GM23338 (cell line): ENCODE results near the gene MYLK3. TPM values are rescaled to one million over a fixed set of nuclear protein-coding genes. Genes with fewer than 3 reads are reported as not detected.

Source experiments
- ATAC-seq: fragments of 200-7000 bp; cut with Tn5 transposase; 3 replicates; pipeline ENCODE4 v1.9.1; 2020
- DNase-seq: peaks from one replicate; pipeline ENCODE4 v3.0.0-alpha.2; 2015; ENCODE audit warnings: low spot score
- H2AFZ ChIP-seq: fragments of 200-600 bp; sonication (generic); 2 replicates; pipeline ENCODE4 v1.8.0; 2016; ENCODE audit warnings: antibody characterized with exemption, mild to moderate bottlenecking, moderate library complexity
- H3F3A ChIP-seq: fragments of 200-600 bp; sonication (generic); replicated peaks from 2 replicates; pipeline ENCODE4 v1.8.0; 2017; ENCODE audit warnings: antibody characterized with exemption, mixed run types, low read depth
- H3K27ac ChIP-seq: fragments of 200-600 bp; sonication (generic); 2 replicates; pipeline ENCODE4 v1.6.1; 2016; ENCODE audit warnings: low read depth
- H3K27me3 ChIP-seq: fragments of 200-600 bp; sonication (generic); 2 replicates; pipeline ENCODE4 v1.8.0; 2016; ENCODE audit warnings: mild to moderate bottlenecking, mixed run types, moderate library complexity; ENCODE audit not compliant: insufficient read depth
- H3K36me3 ChIP-seq: fragments of 200-600 bp; sonication (generic); 2 replicates; pipeline ENCODE4 v1.8.0; 2016; ENCODE audit warnings: mild to moderate bottlenecking; ENCODE audit not compliant: insufficient read depth
- H3K4me1 ChIP-seq: fragments of 200-600 bp; sonication (generic); 2 replicates; pipeline ENCODE4 v1.8.0; 2016; ENCODE audit warnings: mild to moderate bottlenecking, moderate library complexity; ENCODE audit not compliant: insufficient read depth
- H3K4me2 ChIP-seq: fragments of 200-600 bp; sonication (generic); 2 replicates; pipeline ENCODE4 v1.7.1; 2017; ENCODE audit warnings: mixed run types
- H3K4me3 ChIP-seq: fragments of 200-600 bp; sonication (generic); 2 replicates; pipeline ENCODE4 v1.6.1; 2016; ENCODE audit warnings: mixed run types
- H3K79me2 ChIP-seq: fragments of 200-600 bp; sonication (generic); replicated peaks from 2 replicates; pipeline ENCODE4 v1.8.0; 2017; ENCODE audit warnings: mild to moderate bottlenecking; ENCODE audit not compliant: insufficient read depth
- H3K9me2 ChIP-seq: fragments of 200-600 bp; sonication (generic); 2 replicates; pipeline ENCODE4 v1.8.0; 2017; ENCODE audit not compliant: insufficient read depth
- H4K20me1 ChIP-seq: fragments of 200-600 bp; sonication (generic); replicated peaks from 2 replicates; pipeline ENCODE4 v1.8.0; 2017; ENCODE audit warnings: mild to moderate bottlenecking; ENCODE audit not compliant: insufficient read depth
- H3K27ac Mint-ChIP-seq: 2 replicates; pipeline ENCODE4 v1.8.0; 2020; ENCODE audit warnings: inconsistent platforms, mild to moderate bottlenecking, moderate library complexity, mixed read lengths
- H3K27me3 Mint-ChIP-seq: 3 replicates; pipeline ENCODE4 v1.8.0; 2022; ENCODE audit warnings: low read depth, mild to moderate bottlenecking, moderate library complexity, mixed read lengths, inconsistent platforms; ENCODE audit not compliant: insufficient read depth, poor library complexity
- H3K36me3 Mint-ChIP-seq: 3 replicates; pipeline ENCODE4 v1.8.0; 2021; ENCODE audit warnings: low read depth, mild to moderate bottlenecking, inconsistent platforms, moderate library complexity, mixed read lengths
- H3K4me1 Mint-ChIP-seq: 3 replicates; pipeline ENCODE4 v1.8.0; 2020; ENCODE audit warnings: mild to moderate bottlenecking, inconsistent platforms, mixed read lengths
- H3K4me3 Mint-ChIP-seq: 3 replicates; pipeline ENCODE4 v1.8.0; 2021; ENCODE audit warnings: moderate library complexity, mild to moderate bottlenecking, inconsistent platforms, mixed read lengths
- H3K9me3 Mint-ChIP-seq: 3 replicates; pipeline ENCODE4 v1.8.0; 2020; ENCODE audit warnings: moderate library complexity, mild to moderate bottlenecking, inconsistent platforms, mixed read lengths
- CREB1 ChIP-seq: fragments of 250-450 bp; sonication (Bioruptor Pico); IDR thresholded peaks from 2 replicates; pipeline ENCODE4 v1.5.0; 2020; ENCODE audit warnings: low read depth, mild to moderate bottlenecking, moderate library complexity
- CTCF ChIP-seq, 2 experiments: fragments of 200-600 bp in 1 of 2; sonication (generic) in 1 of 2; conservative IDR thresholded peaks; 2 replicates each; pipeline versions ENCODE4 v1.5.1 to v1.6.1; 2016 to 2017; ENCODE audit warnings: antibody characterized with exemption in 2 of 2, low read depth in 2 of 2, mild to moderate bottlenecking in 2 of 2, moderate library complexity in 1 of 2
- EZH2 ChIP-seq: fragments of 200-600 bp; sonication (generic); IDR thresholded peaks from one replicate; pipeline ENCODE4 v1.8.0; 2017; ENCODE audit warnings: antibody characterized with exemption, mild to moderate bottlenecking, low read depth; ENCODE audit not compliant: unreplicated experiment
- EZH2phosphoT487 ChIP-seq: fragments of 200-600 bp; sonication (generic); IDR thresholded peaks from one replicate; pipeline ENCODE4 v1.8.1; 2018; ENCODE audit warnings: antibody characterized with exemption; ENCODE audit not compliant: unreplicated experiment
- JUNB ChIP-seq: IDR thresholded peaks from one replicate; pipeline ENCODE4 v1.6.1; 2016; ENCODE audit warnings: antibody characterized with exemption; ENCODE audit not compliant: unreplicated experiment
- NANOG ChIP-seq: IDR thresholded peaks from 2 replicates; pipeline ENCODE4 v1.6.1; 2016; ENCODE audit warnings: antibody characterized with exemption, borderline replicate concordance
- POLR2AphosphoS5 ChIP-seq: IDR thresholded peaks from 2 replicates; pipeline ENCODE4 v1.6.1; 2016; ENCODE audit warnings: antibody characterized with exemption, low read depth
- REST ChIP-seq: IDR thresholded peaks from one replicate; pipeline ENCODE4 v1.6.1; 2018; ENCODE audit warnings: antibody characterized with exemption; ENCODE audit not compliant: unreplicated experiment
- STAT1 ChIP-seq: IDR thresholded peaks from one replicate; pipeline ENCODE4 v1.6.1; 2016; ENCODE audit warnings: antibody characterized with exemption; ENCODE audit not compliant: unreplicated experiment
- ZNF114 ChIP-seq: fragments of 250-450 bp; sonication (Bioruptor Pico); IDR thresholded peaks from 2 replicates; pipeline ENCODE4 v1.5.0; 2020; ENCODE audit warnings: mild to moderate bottlenecking, moderate library complexity
- ZNF331 ChIP-seq: fragments of 250-450 bp; sonication (Bioruptor Pico); IDR thresholded peaks from 2 replicates; pipeline ENCODE4 v1.5.0; 2020; ENCODE audit warnings: low read depth, mild to moderate bottlenecking, moderate library complexity
- ZNF462 ChIP-seq: fragments of 250-450 bp; sonication (Bioruptor Pico); IDR thresholded peaks from 2 replicates; pipeline ENCODE4 v1.5.0; 2020; ENCODE audit warnings: mild to moderate bottlenecking, moderate library complexity
- polyA plus RNA-seq: library from polyadenylated mRNA; unstranded; fragments of >200 nt; fragmentation: Nextera tagmentation; extraction: Ambion mirVana; gene quantifications from 2 replicates; pipeline ENCODE4 v1.2.1, GENCODE V29; 2016
- total RNA-seq: library from RNA; depleted of rRNA; stranded (reverse); fragments of >200 nt; shearing (Covaris generic); gene quantifications from 2 replicates; pipeline ENCODE4 v1.2.3, GENCODE V29; 2014

Gene MYLK3
- total and polyA plus RNA-seq, 2 experiments from 2014 or later: 0.18 to 0.63 TPM

GRCh38 chr16:46729326-46729995 lies 18.7 kb downstream of the MYLK3 start:
- H3K79me2 ChIP-seq: no peaks in the 10 kb centered on the region
- H3K4me2 ChIP-seq: no peak overlapping the region
- H3K36me3 ChIP-seq: no peaks in the 10 kb centered on the region
- H3K27me3 ChIP-seq: no peaks in the 10 kb centered on the region
- TF ChIP-seq NANOG (no peak), REST (no peak), ZNF331 (no peak), EZH2phosphoT487 (no peak), EZH2 (no peak), POLR2AphosphoS5 (no peak), CREB1 (no peak), CTCF (conservative IDR thresholded peaks at IDR 0.05; ENCODE audit: low read depth in 2 of 2) (no peak), JUNB (no peak), STAT1 (no peak), ZNF462 (CRISPR knock-in tag) (no peak), ZNF114 (CRISPR knock-in tag) (no peak)
- DNase-seq: no peak
- Mint-ChIP-seq H3K27me3 (peaks cover 4% of the 10 kb centered on the region), H3K36me3 (no peaks in the 10 kb centered on the region), H3K4me1 (no peaks in the 10 kb centered on the region), H3K9me3 (peaks cover 8% of the 10 kb centered on the region; the same call in 2 of the 3 replicates), H3K27ac (no peak overlapping the region), H3K4me3 (no peak overlapping the region)
- H3F3A ChIP-seq: no peaks in the 10 kb centered on the region
- H4K20me1 ChIP-seq: no peaks in the 10 kb centered on the region
- ATAC-seq: no peak
- H2AFZ ChIP-seq: no peak overlapping the region
- no peaks in the 10 kb centered on the region for H3K4me1 ChIP-seq
- no peak overlapping the region for H3K4me3 ChIP-seq
- no peak overlapping the region for H3K27ac ChIP-seq
- H3K9me2 ChIP-seq: no peaks in the 10 kb centered on the region
